B cell (primary cell): ENCODE measurements around the gene NCOA4. TPM values are rescaled to one million over a fixed set of nuclear protein-coding genes. Genes with fewer than 3 reads are reported as not detected.

Experiments used
- ATAC-seq: fragments of 200-7000 bp; cut with Tn5 transposase; one replicate; pipeline ENCODE4 v1.10.0; 2021; ENCODE audit warnings: low read depth, mild to moderate bottlenecking, moderate number of reproducible peaks, moderate library complexity
- CTCF ChIA-PET: fragments of 350-600 bp; sonication (Branson Sonifier 250); formaldehyde crosslinking; loops from one replicate; lab custom pipeline; 2021; ENCODE audit warnings: antibody characterized with exemption, inconsistent platforms; lab: Charles Lee
- POLR2A ChIA-PET: fragments of 350-600 bp; sonication (Branson Sonifier 250); formaldehyde crosslinking; loops from one replicate; lab custom pipeline; 2021; ENCODE audit warnings: antibody characterized with exemption; lab: Charles Lee
- DNase-seq: peaks from one replicate; pipeline ENCODE4 v3.0.0; 2013
- H2AFZ ChIP-seq: 2 replicates; pipeline ENCODE4 v1.6.1; 2012; ENCODE audit warnings: mild to moderate bottlenecking, low read depth, low read length; ENCODE audit not compliant: insufficient read depth, poor library complexity, severe bottlenecking
- H3K27ac ChIP-seq, 2 donors: 1 replicate in 1 of 2; 2 replicates in 1 of 2; pipeline ENCODE4 v1.5.1; 2012 to 2013; ENCODE audit warnings: low read length in 2 of 2, mild to moderate bottlenecking in 2 of 2, moderate library complexity in 1 of 2
- H3K27me3 ChIP-seq, 4 experiments: fragments of 200-600 bp in 1 of 4; sonication (generic) in 1 of 4; replicated peaks in 1 of 4; 1 replicate in 2 of 4; 2 replicates in 2 of 4; pipeline versions ENCODE4 v1.6.1 to v1.7.0; 2013 to 2016; ENCODE audit warnings: low read length in 3 of 4, mild to moderate bottlenecking in 2 of 4, mixed read lengths in 1 of 4, moderate library complexity in 1 of 4; ENCODE audit not compliant: insufficient read depth in 4 of 4, control insufficient read depth in 3 of 4; ENCODE audit errors: control extremely low read depth in 1 of 4
- H3K36me3 ChIP-seq, 2 experiments: replicated peaks in 1 of 2; 1 replicate in 1 of 2; 2 replicates in 1 of 2; pipeline versions ENCODE4 v1.6.1 to v1.7.1; 2013; ENCODE audit warnings: low read length in 1 of 2; ENCODE audit not compliant: insufficient read depth in 2 of 2, control insufficient read depth in 1 of 2; ENCODE audit errors: control extremely low read depth in 1 of 2, extremely low read depth in 1 of 2
- H3K4me1 ChIP-seq, 2 donors: fragments of 200-600 bp in 1 of 2; sonication (generic) in 1 of 2; 1 replicate in 1 of 2; 2 replicates in 1 of 2; pipeline versions ENCODE4 v1.5.1 to v1.6.1; 2013 to 2017; ENCODE audit warnings: low read length in 2 of 2; ENCODE audit not compliant: control insufficient read depth in 2 of 2, insufficient read depth in 2 of 2
- H3K4me2 ChIP-seq: replicated peaks from 2 replicates; pipeline ENCODE3; 2012; ENCODE audit warnings: mild to moderate bottlenecking, low read depth, low read length; ENCODE audit not compliant: poor library complexity, severe bottlenecking
- H3K4me3 ChIP-seq, 5 experiments: fragments of 200-600 bp in 1 of 5; sonication (generic) in 1 of 5; 1 replicate in 3 of 5; 2 replicates in 2 of 5; pipeline versions ENCODE4 v1.5.1 to v1.7.0; 2011 to 2016; ENCODE audit warnings: low read length in 4 of 5, mild to moderate bottlenecking in 4 of 5, low read depth in 2 of 5, control low read depth in 1 of 5, moderate library complexity in 1 of 5; ENCODE audit not compliant: insufficient read depth in 1 of 5; ENCODE audit errors: control extremely low read depth in 1 of 5, extremely low read depth in 1 of 5
- H3K79me2 ChIP-seq: fragments of 200-600 bp; sonication (generic); one replicate; pipeline ENCODE4 v1.6.0; 2016; ENCODE audit warnings: low read length; ENCODE audit not compliant: control insufficient read depth, insufficient read depth
- H3K9ac ChIP-seq: fragments of 200-600 bp; sonication (generic); 2 replicates; pipeline ENCODE4 v1.6.1; 2017; ENCODE audit warnings: mild to moderate bottlenecking, low read length, moderate library complexity
- H3K9me3 ChIP-seq, 3 donors: one replicate each; pipeline versions ENCODE4 v1.6.1 to v1.7.1; 2013; ENCODE audit warnings: low read length in 2 of 3; ENCODE audit not compliant: control insufficient read depth in 2 of 3, insufficient read depth in 1 of 3; ENCODE audit errors: control extremely low read depth in 1 of 3
- H4K20me1 ChIP-seq: 2 replicates; pipeline ENCODE4 v1.6.0; 2012; ENCODE audit warnings: mild to moderate bottlenecking, low read length; ENCODE audit not compliant: insufficient read depth, control insufficient read depth, poor library complexity, severe bottlenecking
- H3K27ac Mint-ChIP-seq: one replicate; pipeline ENCODE4 v1.8.0; 2021; ENCODE audit warnings: mixed read lengths
- H3K27me3 Mint-ChIP-seq: one replicate; pipeline ENCODE4 v1.8.0; 2021; ENCODE audit warnings: mixed read lengths
- H3K4me1 Mint-ChIP-seq: one replicate; pipeline ENCODE4 v1.8.0; 2021; ENCODE audit warnings: mixed read lengths
- H3K4me3 Mint-ChIP-seq: one replicate; pipeline ENCODE4 v1.8.0; 2021; ENCODE audit warnings: mixed read lengths
- H3K9me3 Mint-ChIP-seq: one replicate; pipeline ENCODE4 v1.8.0; 2022; ENCODE audit warnings: mixed read lengths; ENCODE audit not compliant: insufficient read depth
- CTCF ChIP-seq: fragments of 200-600 bp; IDR thresholded peaks from one replicate; pipeline ENCODE4 v1.8.0; 2022; ENCODE audit warnings: antibody characterized with exemption, mild to moderate bottlenecking
- EZH2 ChIP-seq: IDR thresholded peaks from 2 replicates; pipeline ENCODE4 v1.6.1; 2012; ENCODE audit warnings: borderline replicate concordance, low read depth, mild to moderate bottlenecking, moderate library complexity, low read length; ENCODE audit not compliant: insufficient read depth, poor library complexity, severe bottlenecking
- WGBS: methylation state at CpG from one replicate; pipeline ENCODE4 v1.1.5; 2013; ENCODE audit warnings: missing lambda C conversion rate; ENCODE audit not compliant: insufficient coverage; 5-methylcytosine and 5-hydroxymethylcytosine counted together
- intact Hi-C: fragments of 100-400 bp; cut with micrococcal nuclease; formaldehyde crosslinking; loops from one replicate; pipeline ENCODE4 v1.10.0; 2022
- polyA plus RNA-seq: library from polyadenylated mRNA; depleted of rRNA; stranded (reverse); fragments of >200 nt; gene quantifications from 2 replicates; pipeline ENCODE4 v1.2.3, GENCODE V29; 2012
- total RNA-seq, 2 donors: library from RNA; stranded (reverse); fragments of 120-200 nt in 1 of 2; gene quantifications; 1 replicate in 1 of 2; 2 replicates in 1 of 2; pipeline versions ENCODE4 v1.2.3 to v1.2.4, GENCODE V29; 2013 to 2022

The NCOA4 gene
- total and polyA plus RNA-seq, 2 donors (not counting 1 experiment from before 2014, with no cell fraction given): 27.1 to 69.7 TPM

GRCh38 chr10:46070749-46071148, 40.3 kb upstream of the NCOA4 start:
- POLR2A ChIA-PET: no interaction called here
- H3K4me1 Mint-ChIP-seq: peaks cover 5% of the 10 kb centered on the region
- H3K9me3 Mint-ChIP-seq: no peaks in the 10 kb centered on the region

More at GRCh38 chr10:46070749-46071148, 40.3 kb upstream of the NCOA4 start:
- H3K9ac ChIP-seq: no peak overlapping the region
- H3K9me3 ChIP-seq: peaks cover 0 to 4% (median 0%) of the 10 kb centered on the region in 3 donors
- intact Hi-C loops: no loop called here
- no peak overlapping the region for H3K27ac Mint-ChIP-seq
- no peak overlapping the region for H3K4me3 ChIP-seq
- no peaks in the 10 kb centered on the region for H3K4me1 ChIP-seq
- H3K4me2 ChIP-seq: no peak overlapping the region
- no peak overlapping the region for H2AFZ ChIP-seq
- no peaks in the 10 kb centered on the region for H3K27me3 ChIP-seq
- no peaks in the 10 kb centered on the region for H3K36me3 ChIP-seq
- TF ChIP-seq CTCF: no peak
- TF ChIP-seq EZH2: no peak
- 74% methylated on average over 5 of the region's 6 CpGs for WGBS
- no peak overlapping the region for H3K27ac ChIP-seq
- CTCF ChIA-PET: no interaction called here
- H4K20me1 ChIP-seq: no peaks in the 10 kb centered on the region
- no peak for DNase-seq
- H3K79me2 ChIP-seq: no peaks in the 10 kb centered on the region
- no peak overlapping the region for H3K4me3 Mint-ChIP-seq
- H3K27me3 Mint-ChIP-seq: no peaks in the 10 kb centered on the region
- ATAC-seq: no peak
